GM23248 (cell line): ENCODE measurements around the gene TRAF3IP1.

Source experiments
- EZH2 ChIP-seq: fragments of 200-600 bp; sonication (generic); IDR thresholded peaks from 2 replicates; pipeline ENCODE4 v1.6.1; 2018; ENCODE audit warnings: antibody characterized with exemption, mild to moderate bottlenecking; ENCODE audit not compliant: insufficient read depth, poor library complexity, severe bottlenecking
- EZH2phosphoT487 ChIP-seq: fragments of 200-600 bp; sonication (generic); IDR thresholded peaks from 2 replicates; pipeline ENCODE4 v1.6.1; 2018; ENCODE audit warnings: antibody characterized with exemption, moderate library complexity, mild to moderate bottlenecking, low read depth; ENCODE audit not compliant: insufficient read depth

DNA sequence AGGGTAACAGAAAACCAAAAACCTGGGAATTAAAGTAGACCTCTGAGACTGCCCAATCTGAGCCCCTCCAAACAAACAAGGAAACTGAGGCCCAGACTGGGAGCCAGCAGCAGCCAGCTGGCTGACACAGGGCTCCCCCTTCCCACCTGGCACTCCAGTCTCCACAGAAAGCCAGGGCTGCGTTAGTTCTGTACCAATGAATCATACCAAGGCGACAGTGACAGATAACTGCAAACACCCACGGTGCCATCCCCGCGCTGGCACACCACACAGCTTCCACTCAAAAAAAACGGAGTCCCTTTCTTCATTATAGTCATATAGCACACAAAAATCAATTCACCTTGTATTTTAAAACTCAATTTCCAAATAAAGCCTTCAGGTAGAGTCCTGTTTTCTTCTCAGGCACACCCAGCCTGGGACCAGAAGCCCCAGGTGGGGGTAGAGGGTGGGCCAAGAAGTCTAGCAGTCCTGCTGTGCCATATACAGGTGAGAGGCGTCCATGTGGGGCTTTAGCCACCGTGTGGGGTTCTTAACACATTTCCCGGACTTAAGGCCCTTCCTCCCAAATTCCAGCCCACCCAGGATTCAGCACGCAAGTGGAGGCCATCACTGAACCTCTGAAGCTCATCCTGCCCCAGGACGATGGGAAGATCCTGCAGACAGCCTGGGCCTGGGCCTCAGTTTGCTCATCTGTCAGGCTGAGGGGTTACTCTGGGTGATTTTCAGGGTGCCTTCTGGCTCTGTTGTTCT, 33.2 kb upstream of the TRAF3IP1 start:
- TF ChIP-seq EZH2 (no peak), EZH2phosphoT487 (no peak)
